ENCODE measurements around the gene BTBD8. TPM values are rescaled to one million over a fixed set of nuclear protein-coding genes. Genes with fewer than 3 reads are reported as not detected.

BTBD8 gene
- total RNA-seq, 1 experiment from 2014 or later = 1.8 TPM

DNA sequence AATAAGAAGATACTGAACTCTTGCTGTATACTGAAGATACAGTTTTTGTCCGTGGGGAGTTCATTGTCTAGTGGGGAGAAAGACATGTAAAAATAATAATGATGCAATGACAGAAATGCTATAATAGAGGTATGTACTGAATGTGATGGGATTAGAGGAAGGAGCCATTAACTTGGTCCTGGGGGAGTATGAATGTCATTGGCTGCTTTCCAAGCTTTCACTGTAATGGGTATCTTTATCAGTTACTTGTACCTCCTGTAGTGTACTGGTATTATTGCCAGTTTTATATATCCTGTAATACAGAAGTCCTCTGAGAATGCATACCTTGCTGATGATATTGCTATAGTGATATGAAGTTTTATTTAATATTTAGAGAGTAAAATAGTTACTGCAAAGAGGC lies 7.4 kb downstream of the BTBD8 start:
- no peaks in the 10 kb centered on the region for H3K27me3 Mint-ChIP-seq (ENCODE audit: insufficient read depth, unreplicated experiment)
- no peaks in the 10 kb centered on the region for H3K9me3 Mint-ChIP-seq (ENCODE audit: unreplicated experiment)
- intact Hi-C loops (cut with micrococcal nuclease) = no loop called here
- TF ChIP-seq, protein P1, sequence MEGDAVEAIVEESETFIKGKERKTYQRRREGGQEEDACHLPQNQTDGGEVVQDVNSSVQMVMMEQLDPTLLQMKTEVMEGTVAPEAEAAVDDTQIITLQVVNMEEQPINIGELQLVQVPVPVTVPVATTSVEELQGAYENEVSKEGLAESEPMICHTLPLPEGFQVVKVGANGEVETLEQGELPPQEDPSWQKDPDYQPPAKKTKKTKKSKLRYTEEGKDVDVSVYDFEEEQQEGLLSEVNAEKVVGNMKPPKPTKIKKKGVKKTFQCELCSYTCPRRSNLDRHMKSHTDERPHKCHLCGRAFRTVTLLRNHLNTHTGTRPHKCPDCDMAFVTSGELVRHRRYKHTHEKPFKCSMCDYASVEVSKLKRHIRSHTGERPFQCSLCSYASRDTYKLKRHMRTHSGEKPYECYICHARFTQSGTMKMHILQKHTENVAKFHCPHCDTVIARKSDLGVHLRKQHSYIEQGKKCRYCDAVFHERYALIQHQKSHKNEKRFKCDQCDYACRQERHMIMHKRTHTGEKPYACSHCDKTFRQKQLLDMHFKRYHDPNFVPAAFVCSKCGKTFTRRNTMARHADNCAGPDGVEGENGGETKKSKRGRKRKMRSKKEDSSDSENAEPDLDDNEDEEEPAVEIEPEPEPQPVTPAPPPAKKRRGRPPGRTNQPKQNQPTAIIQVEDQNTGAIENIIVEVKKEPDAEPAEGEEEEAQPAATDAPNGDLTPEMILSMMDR (IDR thresholded peaks at IDR 0.05; ENCODE audit: unreplicated experiment) = no peak
- no peak overlapping the region for H3K4me3 Mint-ChIP-seq (ENCODE audit: unreplicated experiment)
- no peaks in the 10 kb centered on the region for H3K4me1 Mint-ChIP-seq (ENCODE audit: insufficient read depth, unreplicated experiment)
- DNase-seq (ENCODE audit: unreplicated experiment) = no peak
- no peak overlapping the region for H3K27ac Mint-ChIP-seq (ENCODE audit: low read depth, unreplicated experiment)
- no TSS peak for BruUV-seq (replicated peaks)
- CTCF ChIA-PET = interaction anchor here (0.7 kb wide), 1 partner anchor 566 kb away, joined by 3 read pairs; no protein-coding TSS in a partner anchor
- POLR2A ChIA-PET = no interaction called here
- H3K36me3 Mint-ChIP-seq (ENCODE audit: insufficient read depth, unreplicated experiment) = no peaks in the 10 kb centered on the region

DNA sequence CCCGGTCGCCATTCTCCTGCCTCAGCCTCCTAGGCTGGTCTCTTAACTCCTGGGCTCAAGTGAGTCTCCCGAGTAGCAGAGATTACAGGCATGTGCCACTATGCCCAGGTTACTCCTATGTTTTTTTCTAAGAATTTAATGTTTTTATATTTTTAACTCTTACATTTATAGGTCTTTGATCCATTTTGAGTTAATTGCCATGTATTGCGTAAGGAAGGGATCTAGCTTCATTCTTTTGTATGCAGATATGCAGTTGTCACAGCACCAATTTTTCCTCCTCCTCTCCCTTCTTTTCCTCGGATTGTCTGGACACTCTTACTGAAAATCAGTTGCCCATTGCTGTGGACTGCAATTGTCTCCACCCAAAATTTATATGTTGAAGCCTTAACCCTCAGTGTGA lies 11.5 kb downstream of the BTBD8 start:
- Mint-ChIP-seq H3K36me3 (ENCODE audit: insufficient read depth, unreplicated experiment) (no peaks in the 10 kb centered on the region), H3K4me3 (ENCODE audit: unreplicated experiment) (no peak overlapping the region)
- intact Hi-C loops (cut with micrococcal nuclease) = no loop called here

DNA sequence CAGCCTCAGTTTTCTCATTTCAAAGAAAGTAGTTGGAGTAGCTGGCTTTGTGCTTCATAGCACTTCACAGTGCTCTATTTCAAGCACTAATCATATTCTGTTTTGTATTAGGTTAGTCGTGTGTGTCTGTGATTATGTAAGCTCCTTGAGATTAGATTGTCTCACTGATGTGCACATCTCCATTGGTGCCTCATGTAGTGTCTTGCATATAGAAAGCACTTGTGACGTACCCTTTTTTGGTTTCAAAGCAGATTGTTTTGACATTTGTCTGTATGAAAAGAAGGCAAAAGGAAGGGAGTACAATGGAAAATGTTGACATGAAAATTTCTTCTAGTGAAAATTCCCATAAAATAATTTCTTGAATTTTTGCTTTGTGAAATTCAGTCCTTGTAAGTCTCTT lies 13.9 kb downstream of the BTBD8 start:
- BruUV-seq (replicated peaks) = no TSS peak
- H3K9me3 Mint-ChIP-seq (ENCODE audit: unreplicated experiment) = peaks cover 8% of the 10 kb centered on the region
- H3K36me3 Mint-ChIP-seq (ENCODE audit: insufficient read depth, unreplicated experiment) = no peaks in the 10 kb centered on the region
- peaks cover 11% of the 10 kb centered on the region for H3K4me1 Mint-ChIP-seq (ENCODE audit: insufficient read depth, unreplicated experiment)
- intact Hi-C loops (cut with micrococcal nuclease) = no loop called here
- CTCF ChIA-PET = interaction anchor here (0.6 kb wide), 1 partner anchor 221 kb away, joined by 4 read pairs; no protein-coding TSS in a partner anchor
- no peak for DNase-seq (ENCODE audit: unreplicated experiment)
- no peak overlapping the region for H3K27ac Mint-ChIP-seq (ENCODE audit: low read depth, unreplicated experiment)
- TF ChIP-seq, protein P1 (IDR thresholded peaks at IDR 0.05; ENCODE audit: unreplicated experiment) = no peak
- POLR2A ChIA-PET = no interaction called here
- no peaks in the 10 kb centered on the region for H3K27me3 Mint-ChIP-seq (ENCODE audit: insufficient read depth, unreplicated experiment)
- no peak overlapping the region for H3K4me3 Mint-ChIP-seq (ENCODE audit: unreplicated experiment)

More for the DNA sequence above, 11.5 kb downstream of the BTBD8 start:
- POLR2A ChIA-PET = interaction anchor here (1.2 kb wide), 1 partner anchor 11 kb away, joined by 4 read pairs; no protein-coding TSS in a partner anchor
- no peaks in the 10 kb centered on the region for H3K9me3 Mint-ChIP-seq (ENCODE audit: unreplicated experiment)
- H3K27me3 Mint-ChIP-seq (ENCODE audit: insufficient read depth, unreplicated experiment) = no peaks in the 10 kb centered on the region
- BruUV-seq (replicated peaks) = no TSS peak
- TF ChIP-seq, protein P1 (IDR thresholded peaks at IDR 0.05; ENCODE audit: unreplicated experiment) = no peak
- H3K27ac Mint-ChIP-seq (ENCODE audit: low read depth, unreplicated experiment) = no peak overlapping the region
- CTCF ChIA-PET = interaction anchor here (0.5 kb wide), 1 partner anchor 814 kb away, joined by 4 read pairs; no protein-coding TSS in a partner anchor
- H3K4me1 Mint-ChIP-seq (ENCODE audit: insufficient read depth, unreplicated experiment) = peaks cover 11% of the 10 kb centered on the region
- no peak for DNase-seq (ENCODE audit: unreplicated experiment)

DNA sequence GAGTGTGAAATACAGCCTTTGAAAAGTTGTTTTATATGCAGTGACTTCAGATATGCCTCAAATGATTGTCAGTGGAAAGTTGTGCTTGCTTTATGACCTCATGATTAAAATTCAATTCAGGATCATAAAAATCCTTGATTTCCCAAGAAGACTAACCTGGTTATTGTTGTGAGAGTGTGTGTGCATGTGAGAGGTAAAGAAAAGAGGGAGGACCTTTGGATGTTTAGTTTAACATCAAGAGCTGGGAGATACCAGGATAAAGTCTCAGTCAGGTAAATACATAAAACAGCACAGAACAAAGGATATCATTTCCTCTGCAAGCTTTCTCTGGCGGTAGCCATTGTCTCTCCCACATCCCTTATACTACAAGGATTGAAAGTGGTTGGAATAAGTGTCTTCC lies 14.4 kb downstream of the BTBD8 start:
- peaks cover 8% of the 10 kb centered on the region for H3K9me3 Mint-ChIP-seq (ENCODE audit: unreplicated experiment)
- no peak overlapping the region for H3K27ac Mint-ChIP-seq (ENCODE audit: low read depth, unreplicated experiment)
- ChIA-PET POLR2A (no interaction called here), CTCF (no interaction called here)
- H3K36me3 Mint-ChIP-seq (ENCODE audit: insufficient read depth, unreplicated experiment) = no peaks in the 10 kb centered on the region
- peaks cover 11% of the 10 kb centered on the region for H3K4me1 Mint-ChIP-seq (ENCODE audit: insufficient read depth, unreplicated experiment)
- TF ChIP-seq, protein P1 (IDR thresholded peaks at IDR 0.05; ENCODE audit: unreplicated experiment) = no peak
- no peaks in the 10 kb centered on the region for H3K27me3 Mint-ChIP-seq (ENCODE audit: insufficient read depth, unreplicated experiment)
- no peak overlapping the region for H3K4me3 Mint-ChIP-seq (ENCODE audit: unreplicated experiment)
- no peak for DNase-seq (ENCODE audit: unreplicated experiment)
- BruUV-seq (replicated peaks) = no TSS peak
- intact Hi-C loops (cut with micrococcal nuclease) = no loop called here

Measured in MCF 10A (cell line).